SK-N-SH (cell line): ENCODE results near the gene KRTAP1-1. TPM values are rescaled to one million over a fixed set of nuclear protein-coding genes. Genes with fewer than 3 reads are reported as not detected.

Experiments used
- CTCF ChIA-PET: fragments of 300-600, 350-600 bp; formaldehyde crosslinking; extraction: SDS; loops from one replicate; lab custom pipeline; 2021; lab: Yijun Ruan, JAX
- POLR2A ChIA-PET: fragments of 350-600 bp; sonication (Branson Sonifier 250); formaldehyde crosslinking; extraction: SDS; loops from one replicate; lab custom pipeline; 2020; ENCODE audit warnings: antibody characterized with exemption, inconsistent platforms; lab: Yijun Ruan, JAX
- DNase-seq: peaks from one replicate; pipeline ENCODE4 v3.0.0; 2012
- H2AFZ ChIP-seq: fragments of 200-600 bp; sonication (generic); 2 replicates; pipeline ENCODE4 v1.8.1; 2016; ENCODE audit warnings: antibody characterized with exemption, mild to moderate bottlenecking, low read depth
- H3F3A ChIP-seq: fragments of 200-600 bp; sonication (generic); replicated peaks from 2 replicates; pipeline ENCODE3; 2016; ENCODE audit warnings: antibody characterized with exemption, mild to moderate bottlenecking; ENCODE audit not compliant: insufficient read depth
- H3K27ac ChIP-seq, 2 experiments: fragments of 200-500 bp in 1 of 2; fragments of 200-600 bp in 1 of 2; sonication (Bioruptor generic) in 1 of 2; sonication (generic), shearing (Covaris generic) in 1 of 2; 2 replicates each; pipeline versions ENCODE4 v1.5.1 to v1.6.1; 2014 to 2016; ENCODE audit warnings: low read depth in 2 of 2, inconsistent platforms in 1 of 2, low read length in 1 of 2, mild to moderate bottlenecking in 1 of 2, mixed read lengths in 1 of 2
- H3K27me3 ChIP-seq: fragments of 200-600 bp; sonication (generic), shearing (Covaris generic); 2 replicates; pipeline ENCODE4 v1.6.1; 2016; ENCODE audit warnings: mixed run types; ENCODE audit not compliant: insufficient read depth
- H3K36me3 ChIP-seq, 2 experiments: fragments of 200-500 bp in 1 of 2; fragments of 200-600 bp in 1 of 2; sonication (Bioruptor generic) in 1 of 2; sonication (generic) in 1 of 2; replicated peaks in 1 of 2; 2 replicates each; pipeline versions ENCODE3 to v1.5.1; 2014 to 2016; ENCODE audit warnings: low read length in 1 of 2, mild to moderate bottlenecking in 1 of 2; ENCODE audit not compliant: insufficient read depth in 2 of 2, control insufficient read depth in 1 of 2
- H3K4me1 ChIP-seq, 2 experiments: fragments of 200-500 bp in 1 of 2; fragments of 200-600 bp in 1 of 2; sonication (Bioruptor generic) in 1 of 2; sonication (generic), shearing (Covaris generic) in 1 of 2; 2 replicates each; pipeline versions ENCODE4 v1.5.1 to v1.6.1; 2014 to 2016; ENCODE audit warnings: low read depth in 1 of 2, low read length in 1 of 2, mixed run types in 1 of 2; ENCODE audit not compliant: insufficient read depth in 2 of 2, control insufficient read depth in 1 of 2
- H3K4me2 ChIP-seq: fragments of 200-600 bp; sonication (generic), shearing (Covaris generic); 2 replicates; pipeline ENCODE4 v1.6.1; 2017; ENCODE audit warnings: mixed run types
- H3K4me3 ChIP-seq, 2 experiments: fragments of 200-500 bp in 1 of 2; fragments of 200-600 bp in 1 of 2; sonication (Bioruptor generic) in 1 of 2; sonication (generic), shearing (Covaris generic) in 1 of 2; 2 replicates each; pipeline versions ENCODE4 v1.5.1 to v1.8.1; 2014 to 2016; ENCODE audit warnings: low read depth in 2 of 2, inconsistent platforms in 1 of 2, low read length in 1 of 2, mild to moderate bottlenecking in 1 of 2, mixed read lengths in 1 of 2, moderate library complexity in 1 of 2
- H3K79me2 ChIP-seq: fragments of 200-600 bp; sonication (generic); 2 replicates; pipeline ENCODE4 v1.8.1; 2017; ENCODE audit warnings: mild to moderate bottlenecking; ENCODE audit not compliant: insufficient read depth
- H3K9ac ChIP-seq: fragments of 200-600 bp; sonication (generic); 2 replicates; pipeline ENCODE4 v1.6.1; 2017; ENCODE audit warnings: mixed run types
- H3K9me2 ChIP-seq: fragments of 200-600 bp; sonication (generic); 2 replicates; pipeline ENCODE4 v1.6.1; 2017; ENCODE audit warnings: mixed run types
- H3K9me3 ChIP-seq: fragments of 200-600 bp; sonication (generic); 2 replicates; pipeline ENCODE4 v1.6.1; 2017; ENCODE audit warnings: mixed run types, mild to moderate bottlenecking, moderate library complexity
- H4K20me1 ChIP-seq: fragments of 200-600 bp; sonication (generic); 2 replicates; pipeline ENCODE4 v1.6.1; 2017; ENCODE audit warnings: mild to moderate bottlenecking, mixed run types; ENCODE audit not compliant: insufficient read depth
- CHD2 ChIP-seq: fragments of 150-350 bp; IDR thresholded peaks from 2 replicates; pipeline ENCODE4 v1.6.1; 2018; ENCODE audit warnings: low read length; ENCODE audit not compliant: partially characterized antibody
- FOSL2 ChIP-seq: IDR thresholded peaks from 2 replicates; pipeline ENCODE4 v1.4.0; 2012; ENCODE audit warnings: low read depth, mild to moderate bottlenecking, moderate library complexity, borderline replicate concordance
- FOXJ3 ChIP-seq: sonication (generic); formaldehyde crosslinking; IDR thresholded peaks from 2 replicates; pipeline ENCODE4 v1.5.1; 2020; ENCODE audit warnings: mild to moderate bottlenecking, missing genetic modification reagents
- FOXM1 ChIP-seq: IDR thresholded peaks from 2 replicates; pipeline ENCODE4 v1.4.0; 2012; ENCODE audit warnings: low read depth, mild to moderate bottlenecking
- GABPA ChIP-seq: IDR thresholded peaks from 2 replicates; pipeline ENCODE4 v1.4.0; 2012; ENCODE audit warnings: low read depth, mild to moderate bottlenecking
- IRF3 ChIP-seq: fragments of 150-350 bp; IDR thresholded peaks from 2 replicates; pipeline ENCODE4 v1.6.1; 2016; ENCODE audit warnings: mild to moderate bottlenecking, low read depth, low read length
- JUND ChIP-seq: IDR thresholded peaks from 2 replicates; pipeline ENCODE4 v1.4.0; 2012
- MAX ChIP-seq: IDR thresholded peaks from 2 replicates; pipeline ENCODE4 v1.4.0; 2012; ENCODE audit warnings: low read depth
- NFIC ChIP-seq: IDR thresholded peaks from 2 replicates; pipeline ENCODE4 v1.4.0; 2012; ENCODE audit warnings: borderline replicate concordance
- PBX3 ChIP-seq: IDR thresholded peaks from 2 replicates; pipeline ENCODE4; 2012
- RFX5 ChIP-seq: IDR thresholded peaks from 2 replicates; pipeline ENCODE4 v1.6.1; 2012; ENCODE audit warnings: mild to moderate bottlenecking, improper control_type of control experiment, low read length
- RXRA ChIP-seq: IDR thresholded peaks from 2 replicates; pipeline ENCODE4 v1.4.0; 2012; ENCODE audit warnings: low read depth, mild to moderate bottlenecking, borderline replicate concordance
- SMC3 ChIP-seq: IDR thresholded peaks from 2 replicates; pipeline ENCODE4 v1.6.1; 2012; ENCODE audit warnings: low read depth, low read length, improper control_type of control experiment
- TAF1 ChIP-seq: IDR thresholded peaks from 2 replicates; pipeline ENCODE4 v1.6.1; 2012; ENCODE audit warnings: low read depth, mild to moderate bottlenecking, low read length, moderate library complexity, borderline replicate concordance
- TCF12 ChIP-seq: IDR thresholded peaks from 2 replicates; pipeline ENCODE4 v1.4.0; 2012
- YY1 ChIP-seq: IDR thresholded peaks from 2 replicates; pipeline ENCODE4 v1.4.0; 2012; ENCODE audit warnings: low read depth, mild to moderate bottlenecking
- whole genome bisulfite sequencing: methylation state at CpG from one replicate; pipeline ENCODE4 v1.1.6; 2017; ENCODE audit warnings: low lambda C conversion rate; 5-methylcytosine and 5-hydroxymethylcytosine counted together
- polyA plus RNA-seq, 3 experiments: library from polyadenylated mRNA; depleted of rRNA; stranded (reverse); fragments of >200 nt; gene quantifications; 2 replicates each; pipeline ENCODE4 v1.2.3, GENCODE V29; 2012
- TF ChIP-seq, protein P1 (sequence below): IDR thresholded peaks from 2 replicates; pipeline ENCODE4 v1.4.0; 2012; ENCODE audit warnings: low read depth, borderline replicate concordance
- TF ChIP-seq, protein P2 (sequence below): fragments of 150-350 bp; IDR thresholded peaks from 2 replicates; pipeline ENCODE4 v1.6.1; 2017; ENCODE audit warnings: antibody characterized with exemption, low read length, low read depth, borderline replicate concordance
- TF ChIP-seq, protein P3 (sequence below): fragments of 200-600 bp; sonication (generic); IDR thresholded peaks from 2 replicates; pipeline ENCODE4 v1.6.1; 2017; ENCODE audit warnings: antibody characterized with exemption, mild to moderate bottlenecking, moderate library complexity
- TF ChIP-seq, protein P4 (sequence below): IDR thresholded peaks from 2 replicates; pipeline ENCODE4 v1.4.0; 2012; ENCODE audit warnings: low read depth, borderline replicate concordance

Gene KRTAP1-1
- polyA plus RNA-seq, 1 of the 3 experiments (the other 2 are of a cell fraction), result not detected

DNA sequence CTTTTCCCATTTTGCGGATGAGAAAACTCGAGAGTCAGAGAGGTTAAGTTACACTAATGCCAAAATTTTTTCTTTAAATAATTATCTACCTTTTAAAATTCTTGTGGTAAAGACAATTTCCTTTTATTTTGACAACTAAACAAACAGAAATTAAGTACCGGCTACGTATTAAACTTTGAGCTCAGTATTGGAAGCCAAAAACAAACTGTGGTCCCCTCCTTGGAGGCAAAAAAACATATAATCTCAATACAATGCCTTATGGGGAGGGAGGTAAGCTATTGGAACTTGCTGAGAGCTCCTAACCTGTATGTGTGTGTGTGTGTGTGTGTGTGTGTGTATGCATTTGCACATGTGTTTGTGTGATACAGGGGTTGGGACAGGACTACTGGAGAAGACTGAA is 22.2 kb upstream of the KRTAP1-1 start:
- no peaks in the 10 kb centered on the region for H3K27me3 ChIP-seq
- no peaks in the 10 kb centered on the region for H3K9me2 ChIP-seq
- no peak overlapping the region for H3K9ac ChIP-seq
- H3F3A ChIP-seq, result peaks cover 28% of the 10 kb centered on the region
- H3K79me2 ChIP-seq, result no peaks in the 10 kb centered on the region
- DNase-seq, result no peak
- H3K36me3 ChIP-seq, result no peaks in the 10 kb centered on the region
- no peak overlapping the region for H3K4me2 ChIP-seq
- H4K20me1 ChIP-seq, result no peaks in the 10 kb centered on the region
- 68% methylated on average over 4 of the region's 4 CpGs for WGBS
- POLR2A ChIA-PET, result no interaction called here
- no peak overlapping the region for H3K27ac ChIP-seq
- H2AFZ ChIP-seq, result no peak overlapping the region
- H3K4me1 ChIP-seq, result peaks cover 0 to 22% of the 10 kb centered on the region in 2 experiments; a peak in 2 of 4 replicates
- no peaks in the 10 kb centered on the region for H3K9me3 ChIP-seq
- TF ChIP-seq MAX (no peak), SMC3 (no peak), YY1 (no peak), PBX3 (no peak), NFIC (no peak), TCF12 (no peak), RXRA (no peak), RFX5 (no peak), TAF1 (no peak), JUND (no peak), FOSL2 (no peak), GABPA (no peak), CHD2 (no peak), FOXM1 (no peak), FOXJ3 (no peak), IRF3 (no peak)
- TF ChIP-seq, protein P1, sequence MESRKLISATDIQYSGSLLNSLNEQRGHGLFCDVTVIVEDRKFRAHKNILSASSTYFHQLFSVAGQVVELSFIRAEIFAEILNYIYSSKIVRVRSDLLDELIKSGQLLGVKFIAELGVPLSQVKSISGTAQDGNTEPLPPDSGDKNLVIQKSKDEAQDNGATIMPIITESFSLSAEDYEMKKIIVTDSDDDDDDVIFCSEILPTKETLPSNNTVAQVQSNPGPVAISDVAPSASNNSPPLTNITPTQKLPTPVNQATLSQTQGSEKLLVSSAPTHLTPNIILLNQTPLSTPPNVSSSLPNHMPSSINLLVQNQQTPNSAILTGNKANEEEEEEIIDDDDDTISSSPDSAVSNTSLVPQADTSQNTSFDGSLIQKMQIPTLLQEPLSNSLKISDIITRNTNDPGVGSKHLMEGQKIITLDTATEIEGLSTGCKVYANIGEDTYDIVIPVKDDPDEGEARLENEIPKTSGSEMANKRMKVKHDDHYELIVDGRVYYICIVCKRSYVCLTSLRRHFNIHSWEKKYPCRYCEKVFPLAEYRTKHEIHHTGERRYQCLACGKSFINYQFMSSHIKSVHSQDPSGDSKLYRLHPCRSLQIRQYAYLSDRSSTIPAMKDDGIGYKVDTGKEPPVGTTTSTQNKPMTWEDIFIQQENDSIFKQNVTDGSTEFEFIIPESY, result no peak
- TF ChIP-seq, protein P2, sequence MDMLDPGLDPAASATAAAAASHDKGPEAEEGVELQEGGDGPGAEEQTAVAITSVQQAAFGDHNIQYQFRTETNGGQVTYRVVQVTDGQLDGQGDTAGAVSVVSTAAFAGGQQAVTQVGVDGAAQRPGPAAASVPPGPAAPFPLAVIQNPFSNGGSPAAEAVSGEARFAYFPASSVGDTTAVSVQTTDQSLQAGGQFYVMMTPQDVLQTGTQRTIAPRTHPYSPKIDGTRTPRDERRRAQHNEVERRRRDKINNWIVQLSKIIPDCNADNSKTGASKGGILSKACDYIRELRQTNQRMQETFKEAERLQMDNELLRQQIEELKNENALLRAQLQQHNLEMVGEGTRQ, result no peak
- TF ChIP-seq, protein P3, sequence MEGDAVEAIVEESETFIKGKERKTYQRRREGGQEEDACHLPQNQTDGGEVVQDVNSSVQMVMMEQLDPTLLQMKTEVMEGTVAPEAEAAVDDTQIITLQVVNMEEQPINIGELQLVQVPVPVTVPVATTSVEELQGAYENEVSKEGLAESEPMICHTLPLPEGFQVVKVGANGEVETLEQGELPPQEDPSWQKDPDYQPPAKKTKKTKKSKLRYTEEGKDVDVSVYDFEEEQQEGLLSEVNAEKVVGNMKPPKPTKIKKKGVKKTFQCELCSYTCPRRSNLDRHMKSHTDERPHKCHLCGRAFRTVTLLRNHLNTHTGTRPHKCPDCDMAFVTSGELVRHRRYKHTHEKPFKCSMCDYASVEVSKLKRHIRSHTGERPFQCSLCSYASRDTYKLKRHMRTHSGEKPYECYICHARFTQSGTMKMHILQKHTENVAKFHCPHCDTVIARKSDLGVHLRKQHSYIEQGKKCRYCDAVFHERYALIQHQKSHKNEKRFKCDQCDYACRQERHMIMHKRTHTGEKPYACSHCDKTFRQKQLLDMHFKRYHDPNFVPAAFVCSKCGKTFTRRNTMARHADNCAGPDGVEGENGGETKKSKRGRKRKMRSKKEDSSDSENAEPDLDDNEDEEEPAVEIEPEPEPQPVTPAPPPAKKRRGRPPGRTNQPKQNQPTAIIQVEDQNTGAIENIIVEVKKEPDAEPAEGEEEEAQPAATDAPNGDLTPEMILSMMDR, result no peak
- TF ChIP-seq, protein P4, sequence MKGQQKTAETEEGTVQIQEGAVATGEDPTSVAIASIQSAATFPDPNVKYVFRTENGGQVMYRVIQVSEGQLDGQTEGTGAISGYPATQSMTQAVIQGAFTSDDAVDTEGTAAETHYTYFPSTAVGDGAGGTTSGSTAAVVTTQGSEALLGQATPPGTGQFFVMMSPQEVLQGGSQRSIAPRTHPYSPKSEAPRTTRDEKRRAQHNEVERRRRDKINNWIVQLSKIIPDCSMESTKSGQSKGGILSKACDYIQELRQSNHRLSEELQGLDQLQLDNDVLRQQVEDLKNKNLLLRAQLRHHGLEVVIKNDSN, result no peak
- TF ChIP-seq, all 33 proteins: peak for 0
- CTCF ChIA-PET, result interaction anchor here (1.5 kb wide), 1 partner anchor 392 kb away, joined by 3 read pairs; no protein-coding TSS in a partner anchor
- H3K4me3 ChIP-seq, result no peak overlapping the region
